Stimulated activated naive B cell treated with anti-CD40 and anti-IgM and Interleukin-4, amounts not matched to agents 10 μg/mL and 1 μg/mL and 100 μg/mL, for 72 hours (primary cell): Measurements from ENCODE around the gene MYBPC2.

ENCODE experiments used
- ATAC-seq, 2 donors: fragments of 150-1000 bp; cut with Tn5 transposase; replicated peaks; 2 replicates each; pipeline ENCODE4 v1.10.0; 2021; ENCODE audit warnings: moderate library complexity in 1 of 2
- DNase-seq: peaks from one replicate; pipeline ENCODE4 v3.0.0; 2021
- H3K27ac Mint-ChIP-seq: one replicate; pipeline ENCODE4 v1.8.0; 2022; ENCODE audit warnings: mild to moderate bottlenecking, mixed read lengths
- H3K27me3 Mint-ChIP-seq, 2 donors: one replicate each; pipeline ENCODE4 v1.8.0; 2022; ENCODE audit warnings: mixed read lengths in 2 of 2
- H3K36me3 Mint-ChIP-seq, 2 donors: one replicate each; pipeline ENCODE4 v1.8.0; 2022; ENCODE audit warnings: mixed read lengths in 2 of 2, mild to moderate bottlenecking in 1 of 2
- H3K4me1 Mint-ChIP-seq, 2 donors: one replicate each; pipeline ENCODE4 v1.8.0; 2022; ENCODE audit warnings: mixed read lengths in 2 of 2, mild to moderate bottlenecking in 1 of 2
- H3K4me3 Mint-ChIP-seq, 2 donors: one replicate each; pipeline ENCODE4 v1.8.0; 2022; ENCODE audit warnings: mild to moderate bottlenecking in 2 of 2, mixed read lengths in 2 of 2, moderate library complexity in 1 of 2
- H3K9me3 Mint-ChIP-seq, 2 donors: one replicate each; pipeline ENCODE4 v1.8.0; 2022; ENCODE audit warnings: mixed read lengths in 2 of 2, mild to moderate bottlenecking in 1 of 2

MYBPC2 gene

GRCh38 chr19:50399368-50399745 is 33.3 kb upstream of the MYBPC2 start:
- DNase-seq, result no peak
- H3K27ac Mint-ChIP-seq, result no peak overlapping the region
- no peak overlapping the region for H3K4me3 Mint-ChIP-seq
- peaks cover 18 to 35% of the 10 kb centered on the region in 2 donors for H3K36me3 Mint-ChIP-seq
- no peaks in the 10 kb centered on the region for H3K9me3 Mint-ChIP-seq
- no peak for ATAC-seq
- peaks cover 0 to 5% of the 10 kb centered on the region in 2 donors for H3K4me1 Mint-ChIP-seq
- H3K27me3 Mint-ChIP-seq, result no peaks in the 10 kb centered on the region

DNA sequence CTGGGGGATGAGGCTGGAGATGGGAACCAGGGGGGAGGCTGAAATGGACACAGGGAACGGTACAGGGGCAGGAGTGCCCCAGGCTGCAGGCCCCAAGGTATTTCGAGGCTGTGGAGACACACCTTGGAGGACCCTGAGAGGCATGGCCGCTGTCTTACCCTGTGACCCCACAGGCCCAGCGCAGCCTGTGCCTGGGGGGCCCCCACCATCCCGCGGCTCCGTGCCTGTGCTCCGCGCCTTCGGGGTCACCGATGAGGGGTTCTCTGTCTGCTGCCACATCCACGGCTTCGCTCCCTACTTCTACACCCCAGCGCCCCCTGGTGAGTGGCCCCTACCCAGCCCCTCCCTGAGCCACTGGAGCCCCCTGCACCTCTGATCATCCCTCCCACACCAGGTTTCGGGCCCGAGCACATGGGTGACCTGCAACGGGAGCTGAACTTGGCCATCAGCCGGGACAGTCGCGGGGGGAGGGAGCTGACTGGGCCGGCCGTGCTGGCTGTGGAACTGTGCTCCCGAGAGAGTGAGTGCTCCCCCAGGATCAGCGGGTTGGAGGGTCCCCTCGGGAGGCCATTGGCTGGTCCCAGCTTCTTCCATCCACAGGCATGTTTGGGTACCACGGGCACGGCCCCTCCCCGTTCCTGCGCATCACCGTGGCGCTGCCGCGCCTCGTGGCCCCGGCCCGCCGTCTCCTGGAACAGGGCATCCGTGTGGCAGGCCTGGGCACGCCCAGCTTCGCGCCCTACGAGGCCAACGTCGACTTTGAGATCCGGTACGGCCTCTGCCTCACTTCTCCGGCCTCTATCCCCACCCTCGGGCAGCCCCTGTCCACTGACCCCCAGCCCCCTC is 30.9 kb upstream of the MYBPC2 start:
- H3K9me3 Mint-ChIP-seq, result no peaks in the 10 kb centered on the region
- H3K27me3 Mint-ChIP-seq, result no peaks in the 10 kb centered on the region
- H3K4me1 Mint-ChIP-seq, result peaks cover 0 to 8% of the 10 kb centered on the region in 2 donors
- no peak overlapping the region for H3K27ac Mint-ChIP-seq
- no peak overlapping the region for H3K4me3 Mint-ChIP-seq
- H3K36me3 Mint-ChIP-seq, result peaks cover 29 to 46% of the 10 kb centered on the region in 2 donors
- ATAC-seq (no peak), DNase-seq (no peak)

GRCh38 chr19:50402544-50403301 is 30.0 kb upstream of the MYBPC2 start:
- Mint-ChIP-seq H3K4me3 (no peak overlapping the region), H3K36me3 (peaks cover 33 to 49% of the 10 kb centered on the region in 2 donors), H3K4me1 (peaks cover 0 to 8% of the 10 kb centered on the region in 2 donors), H3K27me3 (no peaks in the 10 kb centered on the region), H3K27ac (no peak overlapping the region), H3K9me3 (no peaks in the 10 kb centered on the region)
- ATAC-seq, result no peak
- DNase-seq, result no peak

- H3K27me3 Mint-ChIP-seq, result no peaks in the 10 kb centered on the region
- H3K9me3 Mint-ChIP-seq, result no peaks in the 10 kb centered on the region
- H3K27ac Mint-ChIP-seq, result peak overlapping the region; percentile 34
- peaks cover 30 to 53% of the 10 kb centered on the region in 2 donors for H3K36me3 Mint-ChIP-seq
- DNase-seq (no peak), ATAC-seq (no peak)
- H3K4me1 Mint-ChIP-seq, result peaks cover 0 to 2% of the 10 kb centered on the region in 2 donors
- H3K4me3 Mint-ChIP-seq, result no peak overlapping the region
These were observed 26.4 kb upstream of the MYBPC2 start for GRCh38 chr19:50406156-50406820.

GRCh38 chr19:50406829-50407228 is 25.9 kb upstream of the MYBPC2 start:
- H3K4me1 Mint-ChIP-seq, result peaks cover 0 to 2% of the 10 kb centered on the region in 2 donors
- no peak overlapping the region for H3K27ac Mint-ChIP-seq
- ATAC-seq, result no peak
- no peaks in the 10 kb centered on the region for H3K27me3 Mint-ChIP-seq
- H3K4me3 Mint-ChIP-seq, result no peak overlapping the region
- peaks cover 33 to 56% of the 10 kb centered on the region in 2 donors for H3K36me3 Mint-ChIP-seq
- no peaks in the 10 kb centered on the region for H3K9me3 Mint-ChIP-seq
- no peak for DNase-seq

GRCh38 chr19:50409347-50409746 is 23.3 kb upstream of the MYBPC2 start:
- H3K4me1 Mint-ChIP-seq, result peaks cover 3 to 5% of the 10 kb centered on the region in 2 donors
- no peaks in the 10 kb centered on the region for H3K27me3 Mint-ChIP-seq
- H3K27ac Mint-ChIP-seq, result no peak overlapping the region
- DNase-seq (no peak), ATAC-seq (no peak)
- H3K4me3 Mint-ChIP-seq, result no peak overlapping the region
- no peaks in the 10 kb centered on the region for H3K9me3 Mint-ChIP-seq
- H3K36me3 Mint-ChIP-seq, result peaks cover 46 to 59% of the 10 kb centered on the region in 2 donors

- Mint-ChIP-seq H3K27ac (no peak overlapping the region), H3K27me3 (no peaks in the 10 kb centered on the region), H3K4me1 (peaks cover 11 to 13% of the 10 kb centered on the region in 2 donors), H3K4me3 (no peak overlapping the region), H3K36me3 (peaks cover 50 to 61% of the 10 kb centered on the region in 2 donors), H3K9me3 (no peaks in the 10 kb centered on the region)
- no peak for ATAC-seq
- DNase-seq, result no peak
These were observed 22.6 kb upstream of the MYBPC2 start for GRCh38 chr19:50410109-50410508.

- Mint-ChIP-seq H3K27me3 (no peaks in the 10 kb centered on the region), H3K9me3 (no peaks in the 10 kb centered on the region), H3K4me3 (no peak overlapping the region), H3K4me1 (peaks cover 24 to 32% of the 10 kb centered on the region in 2 donors), H3K27ac (no peak overlapping the region), H3K36me3 (peaks cover 35 to 48% of the 10 kb centered on the region in 2 donors)
- no peak for ATAC-seq
- DNase-seq, result no peak
These were observed 20.3 kb upstream of the MYBPC2 start for GRCh38 chr19:50412419-50412818.

DNA sequence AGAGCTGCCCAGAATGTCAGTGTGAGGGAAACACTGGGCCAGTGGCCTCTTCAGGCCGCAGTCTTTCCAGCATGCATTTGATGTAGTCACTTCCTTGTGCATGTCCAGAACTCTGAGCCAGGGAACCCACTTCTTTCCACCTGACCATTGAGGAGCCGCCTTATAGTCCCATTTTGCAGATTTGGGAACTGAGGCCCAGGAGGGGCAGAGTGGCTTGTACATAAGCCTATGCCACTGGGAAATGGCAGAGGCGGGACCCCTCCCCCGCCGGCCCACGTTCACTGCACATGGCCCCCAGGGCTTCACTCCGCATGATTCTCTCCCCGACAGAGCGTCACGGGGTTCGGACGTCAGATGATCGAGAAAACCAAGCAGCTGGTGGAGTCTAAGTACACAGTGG is 19.6 kb upstream of the MYBPC2 start:
- Mint-ChIP-seq H3K27ac (peak overlapping the region; percentile 76), H3K4me1 (peaks cover 24 to 36% of the 10 kb centered on the region in 2 donors), H3K4me3 (no peak overlapping the region), H3K9me3 (no peaks in the 10 kb centered on the region), H3K27me3 (no peaks in the 10 kb centered on the region), H3K36me3 (peaks cover 35 to 48% of the 10 kb centered on the region in 2 donors)
- ATAC-seq (no peak), DNase-seq (no peak)

GRCh38 chr19:50413531-50413930 is 19.2 kb upstream of the MYBPC2 start:
- Mint-ChIP-seq H3K27me3 (no peaks in the 10 kb centered on the region), H3K27ac (peak overlapping the region; percentile 25), H3K4me1 (peaks cover 27 to 41% of the 10 kb centered on the region in 2 donors), H3K4me3 (peak overlapping the region in 1 of 2 donors; percentile 52), H3K36me3 (peaks cover 35 to 47% of the 10 kb centered on the region in 2 donors), H3K9me3 (no peaks in the 10 kb centered on the region)
- DNase-seq (no peak), ATAC-seq (no peak)

DNA sequence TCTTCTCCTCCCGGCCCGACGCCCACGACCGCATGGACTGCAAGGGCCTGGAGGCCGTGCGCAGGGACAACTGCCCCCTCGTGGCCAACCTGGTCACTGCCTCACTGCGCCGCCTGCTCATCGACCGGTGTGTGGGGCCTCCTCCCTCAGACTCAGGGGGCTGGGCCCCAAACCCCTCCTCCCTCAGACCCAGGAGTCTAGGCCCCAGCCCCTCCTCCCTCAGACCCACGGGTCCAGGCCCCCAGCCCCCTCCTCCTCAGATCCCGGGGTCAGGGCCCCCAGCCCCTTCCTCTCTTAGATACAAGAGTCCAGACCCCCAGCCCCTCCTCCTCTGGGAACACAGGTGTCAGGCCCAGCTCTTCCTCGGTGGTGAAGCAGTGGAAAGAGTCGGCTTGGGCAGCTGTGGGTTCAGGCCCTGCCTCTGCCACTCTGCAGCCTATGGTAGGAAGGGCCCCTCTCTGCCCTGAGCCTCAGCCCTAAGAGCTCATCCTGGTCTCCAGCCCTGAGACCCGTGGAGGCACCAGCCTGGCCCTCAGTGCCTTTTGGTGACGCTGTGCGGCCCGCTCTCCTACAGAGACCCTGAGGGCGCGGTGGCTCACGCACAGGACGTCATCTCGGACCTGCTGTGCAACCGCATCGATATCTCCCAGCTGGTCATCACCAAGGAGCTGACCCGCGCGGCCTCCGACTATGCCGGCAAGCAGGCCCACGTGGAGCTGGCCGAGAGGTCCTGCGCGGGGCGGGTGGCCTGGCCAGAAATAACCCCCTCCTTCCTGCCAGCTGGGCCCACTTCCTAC is 17.6 kb upstream of the MYBPC2 start:
- no peaks in the 10 kb centered on the region for H3K27me3 Mint-ChIP-seq
- H3K9me3 Mint-ChIP-seq, result no peaks in the 10 kb centered on the region
- peaks cover 34 to 46% of the 10 kb centered on the region in 2 donors for H3K4me1 Mint-ChIP-seq
- peak overlapping the region; percentile 78 to 79 for H3K4me3 Mint-ChIP-seq
- peaks cover 39 to 50% of the 10 kb centered on the region in 2 donors for H3K36me3 Mint-ChIP-seq
- peak; percentile 86 for DNase-seq
- H3K27ac Mint-ChIP-seq, result peak overlapping the region; percentile 98
- peak; percentile 34 to 40 for ATAC-seq

- Mint-ChIP-seq H3K4me3 (peak overlapping the region; percentile 78 to 79), H3K4me1 (peaks cover 35 to 52% of the 10 kb centered on the region in 2 donors), H3K27me3 (no peaks in the 10 kb centered on the region), H3K36me3 (peaks cover 43 to 50% of the 10 kb centered on the region in 2 donors), H3K9me3 (no peaks in the 10 kb centered on the region), H3K27ac (peak overlapping the region; percentile 98)
- peak; percentile 56 to 68 for ATAC-seq
- DNase-seq, result peak; percentile 95
These were observed 17.0 kb upstream of the MYBPC2 start for GRCh38 chr19:50415661-50416033.

DNA sequence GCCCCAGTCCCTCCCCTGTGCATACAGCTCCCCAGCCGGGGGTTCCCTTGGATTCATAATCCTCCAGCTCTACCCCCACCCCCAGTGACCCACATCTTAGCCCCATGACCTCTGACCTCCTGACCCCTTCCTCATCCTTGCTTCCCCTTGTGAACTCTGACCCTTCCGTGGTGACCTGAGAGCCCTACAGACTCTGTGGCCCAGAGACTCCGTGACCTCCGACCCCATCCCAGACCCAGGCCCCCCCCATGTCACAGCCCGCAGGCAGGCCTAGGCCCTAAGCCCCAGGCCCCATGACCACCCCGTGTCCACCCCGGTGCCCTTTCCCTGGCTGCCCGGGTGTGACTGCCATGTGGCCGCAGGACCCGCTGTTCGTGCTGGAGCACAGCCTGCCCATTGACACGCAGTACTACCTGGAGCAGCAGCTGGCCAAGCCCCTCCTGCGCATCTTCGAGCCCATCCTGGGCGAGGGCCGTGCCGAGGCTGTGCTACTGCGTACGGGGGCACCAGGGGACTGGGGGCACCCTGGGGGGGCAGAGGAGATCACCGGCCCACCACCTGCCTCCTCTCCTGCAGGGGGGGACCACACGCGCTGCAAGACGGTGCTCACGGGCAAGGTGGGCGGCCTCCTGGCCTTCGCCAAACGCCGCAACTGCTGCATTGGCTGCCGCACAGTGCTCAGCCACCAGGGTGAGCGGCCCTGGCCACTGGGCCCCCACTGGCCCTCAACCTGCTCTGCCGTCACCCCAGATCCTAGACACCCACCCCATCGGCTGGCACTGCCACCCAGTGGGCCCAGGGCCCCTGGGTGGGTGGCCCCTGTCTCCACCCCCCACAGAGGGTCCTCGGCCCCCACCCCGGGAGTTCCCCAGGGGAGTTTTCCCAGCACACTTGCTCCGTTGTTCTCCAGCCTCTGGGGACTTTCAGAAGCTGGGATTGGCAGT is 16.4 kb upstream of the MYBPC2 start:
- Mint-ChIP-seq H3K4me3 (peak overlapping the region; percentile 78 to 79), H3K36me3 (peaks cover 48 to 55% of the 10 kb centered on the region in 2 donors), H3K4me1 (peaks cover 39 to 59% of the 10 kb centered on the region in 2 donors), H3K9me3 (no peaks in the 10 kb centered on the region), H3K27me3 (no peaks in the 10 kb centered on the region), H3K27ac (peak overlapping the region; percentile 98)
- no peak for DNase-seq
- no peak for ATAC-seq
